ENCODE measurements around the gene LPO.

Gene LPO

GRCh38 chr17:58315750-58316149, 77.4 kb downstream of the LPO start:
- no peak overlapping the region for H3K4me3 ChIP-seq (ENCODE audit: low read depth, low read length)

GRCh38 chr17:58316260-58316960, 78.0 kb downstream of the LPO start:
- no peak overlapping the region for H3K4me3 ChIP-seq (ENCODE audit: low read depth, low read length)

GRCh38 chr17:58317421-58318064, 79.2 kb downstream of the LPO start:
- no peak overlapping the region for H3K4me3 ChIP-seq (ENCODE audit: low read depth, low read length)

- H3K4me3 ChIP-seq (ENCODE audit: low read depth, low read length) = no peak overlapping the region
Measured at GRCh38 chr17:58318065-58318481, 79.7 kb downstream of the LPO start.

Measured in iPS-11a (cell line).